ENCODE data around the gene PARD3. TPM values are rescaled to one million over a fixed set of nuclear protein-coding genes. Genes with fewer than 3 reads are reported as not detected.

PARD3 gene
- total RNA-seq, 1 experiment from 2014 or later, result 46.3 TPM

- ATAC-seq, result no peak
- ChIA-PET POLR2A (no interaction called here), RAD21 (ENCODE audit: low non-redundant PET in 1 of 2, low total read pairs in 2 of 2, uncharacterized antibody in 2 of 2, unreplicated experiment in 2 of 2) (no interaction called here), CTCF (interaction anchor here (0.9 to 1.6 kb wide), 2 partner anchors 114 to 115 kb away, joined by 4 to 5 read pairs; no protein-coding TSS in a partner anchor)
- H3K9me2 ChIP-seq (ENCODE audit: insufficient read depth), result no peaks in the 10 kb centered on the region; the same call in 1 of the 2 replicates
- BruUV-seq (replicated peaks), result no TSS peak
- DNase-seq (ENCODE audit: low read depth, low spot score), result no peak
- no peak overlapping the region for H2AFZ ChIP-seq (ENCODE audit: low read depth, low read length, poor library complexity, severe bottlenecking)
- H3K4me2 ChIP-seq (ENCODE audit: low read length), result no peak overlapping the region
- H3K4me1 ChIP-seq (ENCODE audit: control insufficient read depth in 1 of 2, insufficient read depth in 2 of 2, low read length in 2 of 2), result peaks cover 22 to 28% of the 10 kb centered on the region in 2 experiments
- no peaks in the 10 kb centered on the region for H3K27me3 ChIP-seq (ENCODE audit: insufficient read depth, low read length)
- H4K20me1 ChIP-seq (ENCODE audit: insufficient read depth), result no peaks in the 10 kb centered on the region
- TF ChIP-seq SIN3A (IDR thresholded peaks at IDR 0.05; ENCODE audit: low read depth), result no peak
- TF ChIP-seq CBX3 (IDR thresholded peaks at IDR 0.05; ENCODE audit: low read depth), result no peak
- no peak for TF ChIP-seq ELF1 (IDR thresholded peaks at IDR 0.05; ENCODE audit: borderline replicate concordance, low read depth)
- no peak for TF ChIP-seq TCF7L2 (IDR thresholded peaks at IDR 0.05; ENCODE audit: borderline replicate concordance, extremely low read depth, insufficient read depth, insufficient read length)
- no peak for TF ChIP-seq RAD21 (IDR thresholded peaks at IDR 0.05; ENCODE audit: low read depth)
- TF ChIP-seq, protein P1, sequence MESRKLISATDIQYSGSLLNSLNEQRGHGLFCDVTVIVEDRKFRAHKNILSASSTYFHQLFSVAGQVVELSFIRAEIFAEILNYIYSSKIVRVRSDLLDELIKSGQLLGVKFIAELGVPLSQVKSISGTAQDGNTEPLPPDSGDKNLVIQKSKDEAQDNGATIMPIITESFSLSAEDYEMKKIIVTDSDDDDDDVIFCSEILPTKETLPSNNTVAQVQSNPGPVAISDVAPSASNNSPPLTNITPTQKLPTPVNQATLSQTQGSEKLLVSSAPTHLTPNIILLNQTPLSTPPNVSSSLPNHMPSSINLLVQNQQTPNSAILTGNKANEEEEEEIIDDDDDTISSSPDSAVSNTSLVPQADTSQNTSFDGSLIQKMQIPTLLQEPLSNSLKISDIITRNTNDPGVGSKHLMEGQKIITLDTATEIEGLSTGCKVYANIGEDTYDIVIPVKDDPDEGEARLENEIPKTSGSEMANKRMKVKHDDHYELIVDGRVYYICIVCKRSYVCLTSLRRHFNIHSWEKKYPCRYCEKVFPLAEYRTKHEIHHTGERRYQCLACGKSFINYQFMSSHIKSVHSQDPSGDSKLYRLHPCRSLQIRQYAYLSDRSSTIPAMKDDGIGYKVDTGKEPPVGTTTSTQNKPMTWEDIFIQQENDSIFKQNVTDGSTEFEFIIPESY (IDR thresholded peaks at IDR 0.05; ENCODE audit: extremely low read depth, insufficient replicate concordance, low read length), result no peak
- no peak for TF ChIP-seq MAX (IDR thresholded peaks at IDR 0.05)
- TF ChIP-seq EZH2 (IDR thresholded peaks at IDR 0.05), result no peak
- no peak for TF ChIP-seq JUND (IDR thresholded peaks at IDR 0.05)
- TF ChIP-seq, protein P2, sequence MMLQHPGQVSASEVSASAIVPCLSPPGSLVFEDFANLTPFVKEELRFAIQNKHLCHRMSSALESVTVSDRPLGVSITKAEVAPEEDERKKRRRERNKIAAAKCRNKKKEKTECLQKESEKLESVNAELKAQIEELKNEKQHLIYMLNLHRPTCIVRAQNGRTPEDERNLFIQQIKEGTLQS (IDR thresholded peaks at IDR 0.05), result no peak
- no peak for TF ChIP-seq POLR2AphosphoS5 (IDR thresholded peaks at IDR 0.05; ENCODE audit: low read depth, low read length)
- no peak for TF ChIP-seq CEBPB (IDR thresholded peaks at IDR 0.05; ENCODE audit: low read depth)
- no peak for TF ChIP-seq ZFX (IDR thresholded peaks at IDR 0.05)
- TF ChIP-seq SP1 (IDR thresholded peaks at IDR 0.05; ENCODE audit: low read depth), result no peak
- no peak for TF ChIP-seq EZH2phosphoT487 (IDR thresholded peaks at IDR 0.05; ENCODE audit: borderline replicate concordance)
- TF ChIP-seq SRF (IDR thresholded peaks at IDR 0.05; ENCODE audit: low read depth), result no peak
- no peak overlapping the region for H3K9ac ChIP-seq (ENCODE audit: low read length)
- no peaks in the 10 kb centered on the region for H3K36me3 ChIP-seq (ENCODE audit: control insufficient read depth in 1 of 2, insufficient read depth in 2 of 2, low read length in 2 of 2)
- intact Hi-C loops (cut with micrococcal nuclease), result no loop called here
- no peaks in the 10 kb centered on the region for H3K9me3 ChIP-seq (ENCODE audit: control insufficient read depth in 1 of 2, insufficient read depth in 1 of 2, low read depth in 1 of 2, low read length in 2 of 2)
- H3K4me3 ChIP-seq (replicated peaks in 1 of 2; ENCODE audit: low read depth in 1 of 2, low read length in 2 of 2), result no peak overlapping the region
- H3K27ac ChIP-seq (ENCODE audit: low read depth, low read length), result no peak overlapping the region
- H3K79me2 ChIP-seq (ENCODE audit: insufficient read depth, low read length), result peaks cover 24% of the 10 kb centered on the region; the same call in 1 of the 2 replicates
Measured at GRCh38 chr10:34523017-34523767, 291.9 kb downstream of the PARD3 start.

Data from HCT116 (cell line).